SJCRH30 (cell line): ENCODE results near the gene ZNF568. TPM values are rescaled to one million over a fixed set of nuclear protein-coding genes. Genes with fewer than 3 reads are reported as not detected.

Experiments used
- total RNA-seq: library from RNA; depleted of rRNA; stranded (reverse); fragments of >200 nt; shearing (Covaris generic); gene quantifications from 2 replicates; pipeline ENCODE4 v1.2.3, GENCODE V29; 2014; rRNA removed

Gene ZNF568
- total RNA-seq, 1 experiment from 2014 or later = 17.0 TPM

Other genes starting within 250 kb of the ZNF568 start
- 10.2 and 12.0 TPM in 2 replicates for gene ZNF461, start 249.5 kb upstream of the ZNF568 start, total RNA-seq
- gene ZNF567, start 228.7 kb upstream of the ZNF568 start, total RNA-seq = 17.8 and 24.0 TPM in 2 replicates
- 24.0 and 28.6 TPM in 2 replicates for gene ZNF850, start 143.5 kb upstream of the ZNF568 start, total RNA-seq
- gene ZNF790, start 77.9 kb upstream of the ZNF568 start, total RNA-seq = 6.0 and 6.3 TPM in 2 replicates
- 7.2 and 8.1 TPM in 2 replicates for gene ZNF345, start 65.5 kb upstream of the ZNF568 start, total RNA-seq
- gene ZNF829, start within 50 bp of the ZNF568 start, total RNA-seq = 7.0 and 9.5 TPM in 2 replicates
- gene ZNF420, start 162.1 kb downstream of the ZNF568 start, total RNA-seq = 20.9 and 21.8 TPM in 2 replicates